ENCODE data around the gene LST1. TPM values are rescaled to one million over a fixed set of nuclear protein-coding genes. Genes with fewer than 3 reads are reported as not detected.
"Not testable (repeated sequence)": the region's sequence is repeated elsewhere in the genome, so short reads cannot be mapped to it uniquely, and the experiment has no call there.

The LST1 gene
- polyA plus RNA-seq, 1 experiment, result not detected

GRCh38 chr6:31588871-31589650, 3.0 kb downstream of the LST1 start:
- POLR2A ChIA-PET, result interaction anchor here (0.6 kb wide), 1 partner anchor 42 kb away, joined by 4 read pairs; the partner anchor contains the start of gene NFKBIL1

GRCh38 chr6:31590691-31591090, 4.6 kb downstream of the LST1 start:
- H3K9me3 ChIP-seq (ENCODE audit: control insufficient read depth, insufficient read depth, low read length); H3K27ac ChIP-seq (ENCODE audit: low read depth, low read length); H3K4me3 ChIP-seq (ENCODE audit: low read depth, low read length); H3K27me3 ChIP-seq (ENCODE audit: control insufficient read depth, insufficient read depth, low read length); DNase-seq (ENCODE audit: low read depth, low spot score); POLR2A ChIA-PET: not testable (repeated sequence)
- CTCF ChIA-PET, result interaction anchor here (0.5 to 5.8 kb wide), 5 partner anchors 7 to 196 kb away, joined by 3 to 47 read pairs (median 7); partner anchors contain the start of genes ATP6V1G2 and LTB

More at GRCh38 chr6:31588871-31589650, 3.0 kb downstream of the LST1 start:
- DNase-seq (ENCODE audit: low read depth, low spot score), result no peak
- Histone ChIP-seq H3K9me3 (ENCODE audit: control insufficient read depth, insufficient read depth, low read length) (no peaks in the 10 kb centered on the region; the same call in 1 of the 2 replicates), H3K27me3 (ENCODE audit: control insufficient read depth, insufficient read depth, low read length) (peaks cover 2% of the 10 kb centered on the region), H3K27ac (ENCODE audit: low read depth, low read length) (no peak overlapping the region), H3K4me3 (ENCODE audit: low read depth, low read length) (no peak overlapping the region)
- CTCF ChIA-PET, result interaction anchor here (0.9 to 5.8 kb wide), 4 partner anchors 8 to 363 kb away, joined by 3 to 47 read pairs (median 10); partner anchors contain the start of genes ATP6V1G2 and LTB
- no peak for TF ChIP-seq CTCF (IDR thresholded peaks at IDR 0.05; ENCODE audit: low read depth, low read length)

- Histone ChIP-seq H3K27ac (ENCODE audit: low read depth, low read length) (no peak overlapping the region), H3K27me3 (ENCODE audit: control insufficient read depth, insufficient read depth, low read length) (no peaks in the 10 kb centered on the region), H3K4me3 (ENCODE audit: low read depth, low read length) (no peak overlapping the region), H3K9me3 (ENCODE audit: control insufficient read depth, insufficient read depth, low read length) (peaks cover 3% of the 10 kb centered on the region)
- CTCF ChIA-PET, result interaction anchor here (1.2 to 10.4 kb wide), 3 partner anchors 8 to 47 kb away, joined by 4 to 388 read pairs (median 8); partner anchors contain the start of genes ATP6V1G2, DDX39B and NFKBIL1
- TF ChIP-seq CTCF (IDR thresholded peaks at IDR 0.05; ENCODE audit: low read depth, low read length), result no peak
- no peak for DNase-seq (ENCODE audit: low read depth, low spot score)
- POLR2A ChIA-PET, result no interaction called here
Observed at GRCh38 chr6:31592396-31592771, 6.3 kb downstream of the LST1 start.

- Histone ChIP-seq H3K27ac (ENCODE audit: low read depth, low read length) (no peak overlapping the region), H3K4me3 (ENCODE audit: low read depth, low read length) (no peak overlapping the region), H3K9me3 (ENCODE audit: control insufficient read depth, insufficient read depth, low read length) (peaks cover 3% of the 10 kb centered on the region), H3K27me3 (ENCODE audit: control insufficient read depth, insufficient read depth, low read length) (no peaks in the 10 kb centered on the region)
- CTCF ChIA-PET, result interaction anchor here (0.7 to 10.4 kb wide), 15 partner anchors 9 to 104 kb away, joined by 3 to 388 read pairs (median 11); partner anchors contain the start of genes AIF1, ATP6V1G2, DDX39B and LST1
- POLR2A ChIA-PET, result interaction anchor here (0.6 to 1.0 kb wide), 3 partner anchors 18 to 198 kb away, joined by 3 to 12 read pairs (median 3); partner anchors contain the start of genes AIF1 and NFKBIL1
- TF ChIP-seq CTCF (IDR thresholded peaks at IDR 0.05; ENCODE audit: low read depth, low read length), result peak; percentile 47
- no peak for DNase-seq (ENCODE audit: low read depth, low spot score)
Observed at GRCh38 chr6:31597006-31597405, 10.9 kb downstream of the LST1 start.

GRCh38 chr6:31607317-31607716, 21.2 kb downstream of the LST1 start:
- CTCF ChIA-PET, result interaction anchor here (2.8 kb wide), 1 partner anchor 10 kb away, joined by 17 read pairs; no protein-coding TSS in a partner anchor
- H3K9me3 ChIP-seq (ENCODE audit: control insufficient read depth, insufficient read depth, low read length), result no peaks in the 10 kb centered on the region

More at GRCh38 chr6:31607317-31607716, 21.2 kb downstream of the LST1 start:
- H3K27me3 ChIP-seq (ENCODE audit: control insufficient read depth, insufficient read depth, low read length), result peaks cover 3% of the 10 kb centered on the region
- no peak for DNase-seq (ENCODE audit: low read depth, low spot score)
- TF ChIP-seq CTCF (IDR thresholded peaks at IDR 0.05; ENCODE audit: low read depth, low read length), result no peak
- H3K27ac ChIP-seq (ENCODE audit: low read depth, low read length), result no peak overlapping the region
- H3K4me3 ChIP-seq (ENCODE audit: low read depth, low read length), result no peak overlapping the region
- POLR2A ChIA-PET, result no interaction called here
